GM23338 (cell line): ENCODE data around the gene ERCC5. TPM values are rescaled to one million over a fixed set of nuclear protein-coding genes. Genes with fewer than 3 reads are reported as not detected.

ENCODE experiments used
- ATAC-seq: fragments of 200-7000 bp; cut with Tn5 transposase; 3 replicates; pipeline ENCODE4 v1.9.1; 2020
- DNase-seq: peaks from one replicate; pipeline ENCODE4 v3.0.0-alpha.2; 2015; ENCODE audit warnings: low spot score
- H2AFZ ChIP-seq: fragments of 200-600 bp; sonication (generic); 2 replicates; pipeline ENCODE4 v1.8.0; 2016; ENCODE audit warnings: antibody characterized with exemption, mild to moderate bottlenecking, moderate library complexity
- H3F3A ChIP-seq: fragments of 200-600 bp; sonication (generic); replicated peaks from 2 replicates; pipeline ENCODE4 v1.8.0; 2017; ENCODE audit warnings: antibody characterized with exemption, mixed run types, low read depth
- H3K27ac ChIP-seq: fragments of 200-600 bp; sonication (generic); 2 replicates; pipeline ENCODE4 v1.6.1; 2016; ENCODE audit warnings: low read depth
- H3K27me3 ChIP-seq: fragments of 200-600 bp; sonication (generic); 2 replicates; pipeline ENCODE4 v1.8.0; 2016; ENCODE audit warnings: mild to moderate bottlenecking, mixed run types, moderate library complexity; ENCODE audit not compliant: insufficient read depth
- H3K36me3 ChIP-seq: fragments of 200-600 bp; sonication (generic); 2 replicates; pipeline ENCODE4 v1.8.0; 2016; ENCODE audit warnings: mild to moderate bottlenecking; ENCODE audit not compliant: insufficient read depth
- H3K4me1 ChIP-seq: fragments of 200-600 bp; sonication (generic); 2 replicates; pipeline ENCODE4 v1.8.0; 2016; ENCODE audit warnings: mild to moderate bottlenecking, moderate library complexity; ENCODE audit not compliant: insufficient read depth
- H3K4me2 ChIP-seq: fragments of 200-600 bp; sonication (generic); 2 replicates; pipeline ENCODE4 v1.7.1; 2017; ENCODE audit warnings: mixed run types
- H3K4me3 ChIP-seq: fragments of 200-600 bp; sonication (generic); 2 replicates; pipeline ENCODE4 v1.6.1; 2016; ENCODE audit warnings: mixed run types
- H3K79me2 ChIP-seq: fragments of 200-600 bp; sonication (generic); replicated peaks from 2 replicates; pipeline ENCODE4 v1.8.0; 2017; ENCODE audit warnings: mild to moderate bottlenecking; ENCODE audit not compliant: insufficient read depth
- H3K9me2 ChIP-seq: fragments of 200-600 bp; sonication (generic); 2 replicates; pipeline ENCODE4 v1.8.0; 2017; ENCODE audit not compliant: insufficient read depth
- H4K20me1 ChIP-seq: fragments of 200-600 bp; sonication (generic); replicated peaks from 2 replicates; pipeline ENCODE4 v1.8.0; 2017; ENCODE audit warnings: mild to moderate bottlenecking; ENCODE audit not compliant: insufficient read depth
- H3K27ac Mint-ChIP-seq: 2 replicates; pipeline ENCODE4 v1.8.0; 2020; ENCODE audit warnings: inconsistent platforms, mild to moderate bottlenecking, moderate library complexity, mixed read lengths
- H3K27me3 Mint-ChIP-seq: 3 replicates; pipeline ENCODE4 v1.8.0; 2022; ENCODE audit warnings: low read depth, mild to moderate bottlenecking, moderate library complexity, mixed read lengths, inconsistent platforms; ENCODE audit not compliant: insufficient read depth, poor library complexity
- H3K36me3 Mint-ChIP-seq: 3 replicates; pipeline ENCODE4 v1.8.0; 2021; ENCODE audit warnings: low read depth, mild to moderate bottlenecking, inconsistent platforms, moderate library complexity, mixed read lengths
- H3K4me1 Mint-ChIP-seq: 3 replicates; pipeline ENCODE4 v1.8.0; 2020; ENCODE audit warnings: mild to moderate bottlenecking, inconsistent platforms, mixed read lengths
- H3K4me3 Mint-ChIP-seq: 3 replicates; pipeline ENCODE4 v1.8.0; 2021; ENCODE audit warnings: moderate library complexity, mild to moderate bottlenecking, inconsistent platforms, mixed read lengths
- H3K9me3 Mint-ChIP-seq: 3 replicates; pipeline ENCODE4 v1.8.0; 2020; ENCODE audit warnings: moderate library complexity, mild to moderate bottlenecking, inconsistent platforms, mixed read lengths
- CREB1 ChIP-seq: fragments of 250-450 bp; sonication (Bioruptor Pico); IDR thresholded peaks from 2 replicates; pipeline ENCODE4 v1.5.0; 2020; ENCODE audit warnings: low read depth, mild to moderate bottlenecking, moderate library complexity
- polyA plus RNA-seq: library from polyadenylated mRNA; unstranded; fragments of >200 nt; fragmentation: Nextera tagmentation; extraction: Ambion mirVana; gene quantifications from 2 replicates; pipeline ENCODE4 v1.2.1, GENCODE V29; 2016
- total RNA-seq: library from RNA; depleted of rRNA; stranded (reverse); fragments of >200 nt; shearing (Covaris generic); gene quantifications from 2 replicates; pipeline ENCODE4 v1.2.3, GENCODE V29; 2014
- TF ChIP-seq, protein P1 (sequence below), 2 experiments: fragments of 200-600 bp in 1 of 2; sonication (generic) in 1 of 2; conservative IDR thresholded peaks; 2 replicates each; pipeline versions ENCODE4 v1.5.1 to v1.6.1; 2016 to 2017; ENCODE audit warnings: antibody characterized with exemption in 2 of 2, low read depth in 2 of 2, mild to moderate bottlenecking in 2 of 2, moderate library complexity in 1 of 2
- TF ChIP-seq, protein P2 (sequence below): IDR thresholded peaks from 2 replicates; pipeline ENCODE4 v1.6.1; 2016; ENCODE audit warnings: antibody characterized with exemption

The ERCC5 gene
- total and polyA plus RNA-seq, 2 experiments from 2014 or later, result 25.4 to 26.2 TPM

- Histone ChIP-seq H3K4me2 (no peak overlapping the region), H3K4me1 (0 out of 2 replicates have a peak, but pooled peaks cover 5% of the 10 kb centered on the region), H3K4me3 (no peak overlapping the region), H4K20me1 (no peaks in the 10 kb centered on the region), H3K36me3 (no peaks in the 10 kb centered on the region), H2AFZ (peak overlapping the region; percentile 95), H3K79me2 (no peaks in the 10 kb centered on the region), H3F3A (no peaks in the 10 kb centered on the region), H3K27me3 (no peaks in the 10 kb centered on the region), H3K9me2 (no peaks in the 10 kb centered on the region), H3K27ac (no peak overlapping the region)
- H3K36me3 Mint-ChIP-seq, result no peaks in the 10 kb centered on the region
- H3K27me3 Mint-ChIP-seq, result no peaks in the 10 kb centered on the region
- DNase-seq, result peak; percentile 53
- no peaks in the 10 kb centered on the region for H3K9me3 Mint-ChIP-seq
- peak; percentile 92 for ATAC-seq
- no peak overlapping the region for H3K27ac Mint-ChIP-seq
- TF ChIP-seq, protein P1, sequence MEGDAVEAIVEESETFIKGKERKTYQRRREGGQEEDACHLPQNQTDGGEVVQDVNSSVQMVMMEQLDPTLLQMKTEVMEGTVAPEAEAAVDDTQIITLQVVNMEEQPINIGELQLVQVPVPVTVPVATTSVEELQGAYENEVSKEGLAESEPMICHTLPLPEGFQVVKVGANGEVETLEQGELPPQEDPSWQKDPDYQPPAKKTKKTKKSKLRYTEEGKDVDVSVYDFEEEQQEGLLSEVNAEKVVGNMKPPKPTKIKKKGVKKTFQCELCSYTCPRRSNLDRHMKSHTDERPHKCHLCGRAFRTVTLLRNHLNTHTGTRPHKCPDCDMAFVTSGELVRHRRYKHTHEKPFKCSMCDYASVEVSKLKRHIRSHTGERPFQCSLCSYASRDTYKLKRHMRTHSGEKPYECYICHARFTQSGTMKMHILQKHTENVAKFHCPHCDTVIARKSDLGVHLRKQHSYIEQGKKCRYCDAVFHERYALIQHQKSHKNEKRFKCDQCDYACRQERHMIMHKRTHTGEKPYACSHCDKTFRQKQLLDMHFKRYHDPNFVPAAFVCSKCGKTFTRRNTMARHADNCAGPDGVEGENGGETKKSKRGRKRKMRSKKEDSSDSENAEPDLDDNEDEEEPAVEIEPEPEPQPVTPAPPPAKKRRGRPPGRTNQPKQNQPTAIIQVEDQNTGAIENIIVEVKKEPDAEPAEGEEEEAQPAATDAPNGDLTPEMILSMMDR (conservative IDR thresholded peaks at IDR 0.05; ENCODE audit: low read depth in 2 of 2), result peak in 1 of 2 experiments; percentile 41; a peak in 2 of 4 replicates
- TF ChIP-seq CREB1, result no peak
- H3K4me3 Mint-ChIP-seq, result no peak overlapping the region
- H3K4me1 Mint-ChIP-seq, result peaks cover 9% of the 10 kb centered on the region
Observed at GRCh38 chr13:102902789-102903347, 57.0 kb downstream of the ERCC5 start.

DNA sequence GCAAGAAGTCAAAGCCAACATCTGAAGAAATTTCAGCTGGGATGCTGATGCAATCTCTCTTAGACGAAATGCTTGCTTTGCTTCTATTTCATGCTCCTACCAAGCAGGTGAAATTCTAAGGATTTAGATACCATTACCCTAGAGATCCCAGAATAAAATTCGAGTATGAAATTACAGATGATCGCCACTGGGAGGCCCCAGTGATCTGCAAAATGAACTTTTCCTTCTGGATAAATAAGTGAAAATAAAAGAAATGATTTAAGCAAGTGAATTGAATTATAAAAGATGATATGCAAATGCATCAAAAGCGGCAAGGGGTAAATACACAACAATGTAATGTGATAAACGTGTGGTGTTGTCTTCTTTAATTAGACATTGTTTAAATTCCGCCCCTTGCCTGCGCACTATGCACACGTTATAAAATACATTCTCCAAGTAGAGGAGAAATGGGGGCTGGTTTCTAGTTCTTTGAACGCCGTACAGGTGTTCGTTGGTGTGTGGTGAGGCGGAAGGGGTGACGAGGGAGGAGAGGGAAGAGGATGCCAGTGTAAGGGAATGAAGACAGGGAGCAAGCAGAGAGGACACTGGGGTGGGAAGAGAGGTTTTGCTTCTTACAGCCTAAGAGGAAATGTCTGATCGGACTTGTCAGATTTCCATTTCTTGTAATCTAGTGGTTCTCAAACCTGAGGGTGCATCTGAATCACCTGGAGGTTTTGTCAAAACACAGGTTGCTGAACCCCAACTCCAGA is 58.0 kb downstream of the ERCC5 start:
- no peaks in the 10 kb centered on the region for H3K27me3 Mint-ChIP-seq
- peaks cover 9% of the 10 kb centered on the region for H3K4me1 Mint-ChIP-seq
- Histone ChIP-seq H3K36me3 (no peaks in the 10 kb centered on the region), H3K79me2 (no peaks in the 10 kb centered on the region), H3K9me2 (no peaks in the 10 kb centered on the region), H3K4me1 (0 out of 2 replicates have a peak, but pooled peaks cover 5% of the 10 kb centered on the region), H3F3A (no peaks in the 10 kb centered on the region), H3K4me2 (no peak overlapping the region), H3K27me3 (no peaks in the 10 kb centered on the region), H3K4me3 (no peak overlapping the region), H3K27ac (no peak overlapping the region), H4K20me1 (no peaks in the 10 kb centered on the region), H2AFZ (no peak overlapping the region)
- ATAC-seq, result peak; percentile 76
- no peaks in the 10 kb centered on the region for H3K36me3 Mint-ChIP-seq
- TF ChIP-seq, protein P1 (conservative IDR thresholded peaks at IDR 0.05; ENCODE audit: low read depth in 2 of 2), result peak; percentile 56 to 71
- TF ChIP-seq, protein P2, sequence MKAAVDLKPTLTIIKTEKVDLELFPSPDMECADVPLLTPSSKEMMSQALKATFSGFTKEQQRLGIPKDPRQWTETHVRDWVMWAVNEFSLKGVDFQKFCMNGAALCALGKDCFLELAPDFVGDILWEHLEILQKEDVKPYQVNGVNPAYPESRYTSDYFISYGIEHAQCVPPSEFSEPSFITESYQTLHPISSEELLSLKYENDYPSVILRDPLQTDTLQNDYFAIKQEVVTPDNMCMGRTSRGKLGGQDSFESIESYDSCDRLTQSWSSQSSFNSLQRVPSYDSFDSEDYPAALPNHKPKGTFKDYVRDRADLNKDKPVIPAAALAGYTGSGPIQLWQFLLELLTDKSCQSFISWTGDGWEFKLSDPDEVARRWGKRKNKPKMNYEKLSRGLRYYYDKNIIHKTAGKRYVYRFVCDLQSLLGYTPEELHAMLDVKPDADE, result no peak
- H3K9me3 Mint-ChIP-seq, result no peaks in the 10 kb centered on the region
- H3K27ac Mint-ChIP-seq, result no peak overlapping the region
- no peak overlapping the region for H3K4me3 Mint-ChIP-seq
- DNase-seq, result peak; percentile 56
